ENCODE results near the gene DNAJC4. TPM values are rescaled to one million over a fixed set of nuclear protein-coding genes. Genes with fewer than 3 reads are reported as not detected.

DNAJC4 gene
- total and polyA plus RNA-seq, 2 experiments from 2014 or later = 12.8 to 58.4 TPM

DNA sequence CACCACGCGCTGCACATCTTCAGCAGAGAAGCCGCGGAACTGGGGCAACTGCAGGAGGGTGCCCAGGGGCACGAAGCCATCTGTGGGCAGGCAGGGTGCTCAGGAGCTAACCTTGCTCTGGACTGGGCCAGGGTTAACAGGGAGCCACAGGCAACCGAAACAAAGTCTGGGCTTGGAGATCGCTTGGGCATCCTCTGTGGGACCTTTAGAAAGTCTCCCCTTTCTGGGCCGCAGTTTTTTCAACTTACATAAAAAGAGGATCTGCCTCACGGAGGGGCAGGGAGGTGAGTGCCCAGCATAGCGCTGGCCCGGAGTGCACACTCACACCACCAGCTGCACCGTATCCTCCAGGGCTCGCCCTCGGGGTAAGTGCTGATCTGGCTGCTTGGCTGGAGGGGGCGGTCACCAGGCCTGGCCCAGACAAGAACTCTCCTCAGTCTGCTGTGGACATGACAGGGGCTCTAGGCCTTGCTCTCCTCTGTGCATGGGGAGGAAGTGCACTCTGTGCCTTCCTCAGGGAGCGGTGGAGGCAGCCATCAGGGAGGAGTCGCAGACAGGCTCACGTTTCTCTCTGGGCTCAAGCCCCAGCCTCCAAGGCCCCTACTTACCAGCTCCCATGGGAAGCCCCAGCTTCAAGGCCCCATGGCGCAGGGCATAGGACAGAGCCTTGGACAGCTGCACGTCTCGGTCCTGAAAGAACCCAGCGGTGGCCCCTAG, 5.3 kb upstream of the DNAJC4 start:
- TF ChIP-seq EZH2phosphoT487 (IDR thresholded peaks at IDR 0.05; ENCODE audit: low read depth, severe bottlenecking, unreplicated experiment) = no peak
- TF ChIP-seq EZH2 (IDR thresholded peaks at IDR 0.05; ENCODE audit: borderline replicate concordance) = no peak
- TF ChIP-seq, protein P1, sequence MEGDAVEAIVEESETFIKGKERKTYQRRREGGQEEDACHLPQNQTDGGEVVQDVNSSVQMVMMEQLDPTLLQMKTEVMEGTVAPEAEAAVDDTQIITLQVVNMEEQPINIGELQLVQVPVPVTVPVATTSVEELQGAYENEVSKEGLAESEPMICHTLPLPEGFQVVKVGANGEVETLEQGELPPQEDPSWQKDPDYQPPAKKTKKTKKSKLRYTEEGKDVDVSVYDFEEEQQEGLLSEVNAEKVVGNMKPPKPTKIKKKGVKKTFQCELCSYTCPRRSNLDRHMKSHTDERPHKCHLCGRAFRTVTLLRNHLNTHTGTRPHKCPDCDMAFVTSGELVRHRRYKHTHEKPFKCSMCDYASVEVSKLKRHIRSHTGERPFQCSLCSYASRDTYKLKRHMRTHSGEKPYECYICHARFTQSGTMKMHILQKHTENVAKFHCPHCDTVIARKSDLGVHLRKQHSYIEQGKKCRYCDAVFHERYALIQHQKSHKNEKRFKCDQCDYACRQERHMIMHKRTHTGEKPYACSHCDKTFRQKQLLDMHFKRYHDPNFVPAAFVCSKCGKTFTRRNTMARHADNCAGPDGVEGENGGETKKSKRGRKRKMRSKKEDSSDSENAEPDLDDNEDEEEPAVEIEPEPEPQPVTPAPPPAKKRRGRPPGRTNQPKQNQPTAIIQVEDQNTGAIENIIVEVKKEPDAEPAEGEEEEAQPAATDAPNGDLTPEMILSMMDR (IDR thresholded peaks at IDR 0.05; ENCODE audit: poor library complexity) = no peak
- no peaks in the 10 kb centered on the region for H3K36me3 ChIP-seq (replicated peaks; ENCODE audit: insufficient read depth, low read depth)
- H2AFZ ChIP-seq = no peak overlapping the region
- no peaks in the 10 kb centered on the region for H3K9me3 ChIP-seq (ENCODE audit: low read depth)
- peak overlapping the region; percentile 94 for H3K4me2 ChIP-seq
- peaks cover 25% of the 10 kb centered on the region for H3K79me2 ChIP-seq
- peak overlapping the region; percentile 66 for H3K4me3 ChIP-seq
- DNase-seq (ENCODE audit: low spot score) = no peak
- peak overlapping the region; percentile 76 for H3K27ac ChIP-seq
- no peaks in the 10 kb centered on the region for H3K27me3 ChIP-seq
- no peaks in the 10 kb centered on the region for H4K20me1 ChIP-seq (ENCODE audit: insufficient read depth, poor library complexity, severe bottlenecking)
- no peaks in the 10 kb centered on the region for H3K9me2 ChIP-seq (replicated peaks; ENCODE audit: insufficient read depth)
- H3K4me1 ChIP-seq (ENCODE audit: insufficient read depth) = peaks cover 22% of the 10 kb centered on the region
- 70% methylated on average over 22 of the region's 22 CpGs for WGBS (ENCODE audit: low lambda C conversion rate, missing lambda C conversion rate)

DNA sequence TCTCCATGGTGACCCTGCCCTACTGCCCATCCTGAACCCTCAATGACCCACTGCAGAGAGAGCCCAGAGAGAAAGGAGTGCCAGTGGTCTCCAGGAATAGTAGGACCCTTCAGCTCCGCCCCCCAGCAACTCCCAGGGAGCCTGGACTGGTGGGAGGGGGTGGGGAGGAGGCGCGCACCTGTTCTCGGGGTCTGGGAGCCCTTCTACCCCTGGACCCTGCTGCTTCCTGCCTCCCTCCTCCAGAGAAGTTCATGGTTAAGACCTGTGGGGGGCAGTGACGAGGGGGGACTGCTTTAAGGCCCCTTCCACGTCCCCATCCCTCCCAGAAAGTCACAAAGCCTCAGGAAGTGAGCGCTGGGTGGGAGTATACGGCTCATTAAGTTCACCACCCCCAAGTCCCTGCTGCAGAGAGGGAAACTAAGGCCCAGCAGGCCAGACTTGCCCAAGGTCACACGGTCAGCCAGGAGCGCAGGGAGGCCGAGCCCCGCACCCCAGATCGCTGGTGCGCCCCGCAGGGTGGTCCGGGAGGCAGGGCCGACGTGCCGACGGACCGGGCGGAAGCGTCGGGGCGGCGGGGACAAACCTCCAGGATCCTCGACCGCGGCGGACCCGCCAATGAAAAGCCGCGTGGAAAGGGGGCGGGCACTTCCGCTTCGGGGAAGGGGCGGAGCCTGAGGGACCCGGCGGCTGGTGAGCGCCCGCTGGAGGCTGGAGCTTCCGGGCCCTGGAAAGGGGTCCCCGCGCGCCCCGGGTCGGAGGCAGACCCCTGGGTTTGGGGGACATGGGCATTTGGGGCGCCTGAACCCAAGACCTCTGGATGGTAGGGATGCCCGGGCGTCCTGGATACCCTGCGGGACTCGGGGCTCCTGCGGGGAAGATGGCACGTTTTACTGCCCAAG, 4.5 kb upstream of the DNAJC4 start, which contains the start of the genes NUDT22 and TRPT1:
NUDT22 (plus strand) TSS at position 667 of the 899 bp plus-strand sequence. CDS start 379 bp downstream, outside the sequence.
TRPT1 (minus strand) TSS at position 579 of the 899 bp plus-strand sequence; CDS start at position 253, 326 bp downstream.
- H3K79me2 ChIP-seq = peaks cover 25% of the 10 kb centered on the region
- H3K4me3 ChIP-seq = peak within 1 kb of the TSS; percentile 66
- peak within 1 kb of the TSS; percentile 76 for H3K27ac ChIP-seq
- H3K27me3 ChIP-seq = no peaks in the 10 kb centered on the region
- H3K9me3 ChIP-seq (ENCODE audit: low read depth) = no peaks in the 10 kb centered on the region
- peaks cover 22% of the 10 kb centered on the region for H3K4me1 ChIP-seq (ENCODE audit: insufficient read depth)
- H2AFZ ChIP-seq = peak within 1 kb of the TSS; percentile 88
- no peaks in the 10 kb centered on the region for H3K36me3 ChIP-seq (replicated peaks; ENCODE audit: insufficient read depth, low read depth)
- no peaks in the 10 kb centered on the region for H4K20me1 ChIP-seq (ENCODE audit: insufficient read depth, poor library complexity, severe bottlenecking)
- under 1% methylated on average over 35 of the region's 54 CpGs for WGBS (ENCODE audit: low lambda C conversion rate, missing lambda C conversion rate)
- DNase-seq (ENCODE audit: low spot score) = peak; percentile 95
- peak within 1 kb of the TSS; percentile 94 for H3K4me2 ChIP-seq
- no peaks in the 10 kb centered on the region for H3K9me2 ChIP-seq (replicated peaks; ENCODE audit: insufficient read depth)
- TF ChIP-seq, protein P1 (IDR thresholded peaks at IDR 0.05; ENCODE audit: poor library complexity) = peak; percentile 32
- no peak for TF ChIP-seq EZH2 (IDR thresholded peaks at IDR 0.05; ENCODE audit: borderline replicate concordance)

DNA sequence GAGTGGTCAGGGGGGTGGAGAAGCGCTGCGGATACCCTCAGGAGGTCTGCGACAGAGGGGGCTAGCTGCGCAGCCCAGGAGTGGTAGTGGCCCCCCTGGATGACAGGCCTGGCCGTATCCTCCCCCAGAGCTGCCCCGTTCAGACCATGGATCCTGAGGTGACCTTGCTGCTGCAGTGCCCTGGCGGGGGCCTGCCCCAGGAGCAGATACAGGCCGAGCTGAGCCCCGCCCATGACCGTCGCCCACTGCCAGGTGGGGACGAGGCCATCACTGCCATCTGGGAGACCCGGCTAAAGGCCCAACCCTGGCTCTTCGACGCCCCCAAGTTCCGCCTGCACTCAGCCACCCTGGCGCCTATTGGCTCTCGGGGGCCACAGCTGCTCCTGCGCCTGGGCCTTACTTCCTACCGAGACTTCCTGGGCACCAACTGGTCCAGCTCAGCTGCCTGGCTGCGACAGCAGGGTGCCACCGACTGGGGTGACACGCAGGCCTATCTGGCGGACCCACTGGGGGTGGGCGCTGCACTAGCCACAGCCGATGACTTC, 3.8 kb upstream of the DNAJC4 start:
- no peaks in the 10 kb centered on the region for H3K27me3 ChIP-seq
- peaks cover 22% of the 10 kb centered on the region for H3K4me1 ChIP-seq (ENCODE audit: insufficient read depth)
- H4K20me1 ChIP-seq (ENCODE audit: insufficient read depth, poor library complexity, severe bottlenecking) = no peaks in the 10 kb centered on the region
- TF ChIP-seq EZH2 (IDR thresholded peaks at IDR 0.05; ENCODE audit: borderline replicate concordance) = no peak
- TF ChIP-seq EZH2phosphoT487 (IDR thresholded peaks at IDR 0.05; ENCODE audit: low read depth, severe bottlenecking, unreplicated experiment) = no peak
- TF ChIP-seq, protein P1 (IDR thresholded peaks at IDR 0.05; ENCODE audit: poor library complexity) = no peak
- H3K9me3 ChIP-seq (ENCODE audit: low read depth) = no peaks in the 10 kb centered on the region
- H3K4me3 ChIP-seq = peak overlapping the region; percentile 66
- H3K9me2 ChIP-seq (replicated peaks; ENCODE audit: insufficient read depth) = no peaks in the 10 kb centered on the region
- no peak for DNase-seq (ENCODE audit: low spot score)
- peak overlapping the region; percentile 75 for H3K27ac ChIP-seq
- H3K4me2 ChIP-seq = peak overlapping the region; percentile 94
- peak overlapping the region; percentile 88 for H2AFZ ChIP-seq
- peaks cover 29% of the 10 kb centered on the region for H3K79me2 ChIP-seq
- H3K36me3 ChIP-seq (replicated peaks; ENCODE audit: insufficient read depth, low read depth) = no peaks in the 10 kb centered on the region
- WGBS (ENCODE audit: low lambda C conversion rate, missing lambda C conversion rate) = 33% methylated on average over 26 of the region's 26 CpGs

Data from hepatocyte (in vitro differentiated cells).